ENCODE results near the gene THBD. TPM values are rescaled to one million over a fixed set of nuclear protein-coding genes. Genes with fewer than 3 reads are reported as not detected.

Gene THBD
- total RNA-seq, 1 donor from 2014 or later: 22.7 TPM

- Histone ChIP-seq H3K79me2 (ENCODE audit: insufficient read depth, low read length) (no peaks in the 10 kb centered on the region), H3K4me2 (ENCODE audit: low read length) (no peak overlapping the region), H3K9ac (ENCODE audit: low read length) (no peak overlapping the region), H3K4me1 (ENCODE audit: insufficient read depth, low read length) (no peaks in the 10 kb centered on the region), H2AFZ (ENCODE audit: low read depth, low read length) (no peak overlapping the region), H4K20me1 (ENCODE audit: insufficient read depth, low read length) (no peaks in the 10 kb centered on the region), H3K27me3 (ENCODE audit: insufficient read depth, low read length) (peaks cover 1% of the 10 kb centered on the region), H3K9me3 (ENCODE audit: insufficient read depth, low read depth, low read length) (no peaks in the 10 kb centered on the region), H3K27ac (ENCODE audit: low read depth, low read length) (no peak overlapping the region), H3K36me3 (ENCODE audit: insufficient read depth, low read length) (no peaks in the 10 kb centered on the region), H3K4me3 (ENCODE audit: insufficient read depth, low read depth, low read length) (no peak overlapping the region)
- no peak overlapping the region for H3K4me3 Mint-ChIP-seq (ENCODE audit: unreplicated experiment)
- TF ChIP-seq CTCF (IDR thresholded peaks at IDR 0.05; ENCODE audit: insufficient read depth, low read depth, low read length): no peak
- H3K36me3 Mint-ChIP-seq (ENCODE audit: low read depth, unreplicated experiment): no peaks in the 10 kb centered on the region
- DNase-seq (ENCODE audit: low read depth): no peak
- no peak for FAIRE-seq
- peaks cover 9% of the 10 kb centered on the region for H3K27me3 Mint-ChIP-seq (ENCODE audit: low read depth, unreplicated experiment)
- peaks cover 4% of the 10 kb centered on the region for H3K4me1 Mint-ChIP-seq (ENCODE audit: low read depth, unreplicated experiment)
- H3K27ac Mint-ChIP-seq (ENCODE audit: unreplicated experiment): no peak overlapping the region
- no peaks in the 10 kb centered on the region for H3K9me3 Mint-ChIP-seq (ENCODE audit: unreplicated experiment)
These were observed 42.0 kb downstream of the THBD start for GRCh38 chr20:23007462-23007861.

- Mint-ChIP-seq H3K27ac (ENCODE audit: unreplicated experiment) (no peak overlapping the region), H3K27me3 (ENCODE audit: low read depth, unreplicated experiment) (peaks cover 8% of the 10 kb centered on the region), H3K36me3 (ENCODE audit: low read depth, unreplicated experiment) (no peaks in the 10 kb centered on the region), H3K4me1 (ENCODE audit: low read depth, unreplicated experiment) (peaks cover 4% of the 10 kb centered on the region), H3K9me3 (ENCODE audit: unreplicated experiment) (peaks cover 2% of the 10 kb centered on the region), H3K4me3 (ENCODE audit: unreplicated experiment) (no peak overlapping the region)
- no peaks in the 10 kb centered on the region for H3K36me3 ChIP-seq (ENCODE audit: insufficient read depth, low read length)
- no peaks in the 10 kb centered on the region for H3K27me3 ChIP-seq (ENCODE audit: insufficient read depth, low read length)
- H3K27ac ChIP-seq (ENCODE audit: low read depth, low read length): no peak overlapping the region
- H3K4me2 ChIP-seq (ENCODE audit: low read length): no peak overlapping the region
- H4K20me1 ChIP-seq (ENCODE audit: insufficient read depth, low read length): no peaks in the 10 kb centered on the region
- H3K9ac ChIP-seq (ENCODE audit: low read length): no peak overlapping the region
- no peaks in the 10 kb centered on the region for H3K79me2 ChIP-seq (ENCODE audit: insufficient read depth, low read length)
- TF ChIP-seq EZH2 (IDR thresholded peaks at IDR 0.05; ENCODE audit: insufficient read depth, low read length): no peak
- TF ChIP-seq CTCF (IDR thresholded peaks at IDR 0.05; ENCODE audit: insufficient read depth, low read depth, low read length): no peak
- H2AFZ ChIP-seq (ENCODE audit: low read depth, low read length): no peak overlapping the region
- FAIRE-seq (no peak), DNase-seq (ENCODE audit: low read depth) (no peak)
- H3K9me3 ChIP-seq (ENCODE audit: insufficient read depth, low read depth, low read length): no peaks in the 10 kb centered on the region
- H3K4me1 ChIP-seq (ENCODE audit: insufficient read depth, low read length): no peaks in the 10 kb centered on the region
- no peak overlapping the region for H3K4me3 ChIP-seq (ENCODE audit: insufficient read depth, low read depth, low read length)
These were observed 43.7 kb downstream of the THBD start for GRCh38 chr20:23005776-23006175.

GRCh38 chr20:23003881-23004460 is 45.5 kb downstream of the THBD start:
- Histone ChIP-seq H3K9ac (ENCODE audit: low read length) (no peak overlapping the region), H3K27ac (ENCODE audit: low read depth, low read length) (no peak overlapping the region), H3K4me2 (ENCODE audit: low read length) (no peak overlapping the region), H3K4me1 (ENCODE audit: insufficient read depth, low read length) (no peaks in the 10 kb centered on the region), H3K36me3 (ENCODE audit: insufficient read depth, low read length) (no peaks in the 10 kb centered on the region), H3K27me3 (ENCODE audit: insufficient read depth, low read length) (no peaks in the 10 kb centered on the region), H3K9me3 (ENCODE audit: insufficient read depth, low read depth, low read length) (no peaks in the 10 kb centered on the region), H3K79me2 (ENCODE audit: insufficient read depth, low read length) (no peaks in the 10 kb centered on the region), H3K4me3 (ENCODE audit: insufficient read depth, low read depth, low read length) (no peak overlapping the region), H4K20me1 (ENCODE audit: insufficient read depth, low read length) (no peaks in the 10 kb centered on the region), H2AFZ (ENCODE audit: low read depth, low read length) (no peak overlapping the region)
- DNase-seq (ENCODE audit: low read depth) (no peak), FAIRE-seq (no peak)
- no peak for TF ChIP-seq CTCF (IDR thresholded peaks at IDR 0.05; ENCODE audit: insufficient read depth, low read depth, low read length)
- TF ChIP-seq EZH2 (IDR thresholded peaks at IDR 0.05; ENCODE audit: insufficient read depth, low read length): no peak
- no peaks in the 10 kb centered on the region for H3K36me3 Mint-ChIP-seq (ENCODE audit: low read depth, unreplicated experiment)
- no peak overlapping the region for H3K27ac Mint-ChIP-seq (ENCODE audit: unreplicated experiment)
- H3K4me1 Mint-ChIP-seq (ENCODE audit: low read depth, unreplicated experiment): no peaks in the 10 kb centered on the region
- peaks cover 13% of the 10 kb centered on the region for H3K27me3 Mint-ChIP-seq (ENCODE audit: low read depth, unreplicated experiment)
- peaks cover 2% of the 10 kb centered on the region for H3K9me3 Mint-ChIP-seq (ENCODE audit: unreplicated experiment)
- H3K4me3 Mint-ChIP-seq (ENCODE audit: unreplicated experiment): no peak overlapping the region
